Right lobe of liver (tissue), 6 donors: ENCODE data around the gene NUCKS1. TPM values are rescaled to one million over a fixed set of nuclear protein-coding genes. Genes with fewer than 3 reads are reported as not detected.

Experiments
- ATAC-seq, 4 donors: fragments of 200-7000 bp; cut with Tn5 transposase; one replicate each; pipeline ENCODE4 v1.9.1; 2020; ENCODE audit warnings: mild to moderate bottlenecking in 4 of 4, moderate library complexity in 4 of 4
- DNase-seq, 3 donors: peaks; one replicate each; pipeline ENCODE4 v3.0.0-alpha.2; 2020
- H3K27ac ChIP-seq, 3 donors: fragments of 200-600 bp; one replicate each; pipeline ENCODE4 v1.8.0; 2022
- H3K27me3 ChIP-seq, 2 donors: fragments of 200-600 bp; one replicate each; pipeline ENCODE4 v1.8.0; 2022
- H3K36me3 ChIP-seq, 4 donors: fragments of 200-600 bp; sonication (generic) in 1 of 4; one replicate each; pipeline versions ENCODE4 v1.5.1 to v1.8.0; 2017 to 2022; ENCODE audit warnings: control low read depth in 1 of 4
- H3K4me1 ChIP-seq, 4 donors: fragments of 200-600 bp; sonication (generic) in 1 of 4; one replicate each; pipeline versions ENCODE4 v1.5.1 to v1.8.0; 2017 to 2022; ENCODE audit warnings: control low read depth in 1 of 4
- H3K4me3 ChIP-seq, 3 donors: fragments of 200-600 bp; one replicate each; pipeline ENCODE4 v1.8.0; 2022
- H3K9me3 ChIP-seq, 4 donors: fragments of 200-600 bp; sonication (generic) in 1 of 4; one replicate each; pipeline versions ENCODE4 v1.5.1 to v1.8.0; 2017 to 2022; ENCODE audit warnings: control low read depth in 1 of 4
- POLR2A ChIP-seq: fragments of 450-650 bp; IDR thresholded peaks from one replicate; pipeline ENCODE4 v1.6.1; 2017; ENCODE audit warnings: antibody characterized with exemption, mild to moderate bottlenecking
- WGBS: methylation state at CpG from one replicate; pipeline ENCODE4 v1.1.6; 2018; ENCODE audit warnings: low coverage, low lambda C conversion rate; ENCODE audit not compliant: insufficient coverage; ENCODE audit errors: missing lambda C conversion rate; 5-methylcytosine and 5-hydroxymethylcytosine counted together
- intact Hi-C, 2 donors: fragments of 100-400 bp; cut with DNase I; formaldehyde crosslinking; loops; one replicate each; pipeline versions ENCODE4 v1.11.2 to v1.14.1; 2022
- small RNA-seq, 2 experiments: library from RNA; depleted of rRNA; stranded (forward); fragments of <200 nt; gene quantifications; one replicate each; pipeline ENCODE3, GENCODE V24; 2016
- total RNA-seq, 6 experiments: library from RNA; depleted of rRNA in 2 of 6; stranded (reverse); fragments of >200 nt in 2 of 6; fragmentation: NEBNext Ultra II Directional in 3 of 6; extraction: Animal tissue kit (Norgen Biotek cat#: 25700) in 3 of 6; gene quantifications; one replicate each; pipeline versions ENCODE4 v1.1.0 to v1.2.4, GENCODE V29; 2016 to 2023
- TF ChIP-seq, protein P1 (sequence below), 4 donors: fragments of 200-600 bp in 3 of 4; fragments of 450-650 bp in 1 of 4; IDR thresholded peaks; one replicate each; pipeline versions ENCODE4 v1.5.1 to v1.8.0; 2016 to 2022; ENCODE audit warnings: antibody characterized with exemption in 4 of 4, mild to moderate bottlenecking in 2 of 4
- donor health status: DM: no; HTN: yes; CAD: no.
- donor health status: DM: no; HTN: no; CAD: no.
- donor health status: DM: no; HTN: no; CAD: no.
- donor health status: DM: no; HTN: yes; CAD: no.
- donor health status: DM: no; HTN: yes; CAD: no.

NUCKS1 gene
- total RNA-seq, 6 experiments from 2014 or later = 32.8 to 91.1 (median 68.6) TPM

DNA sequence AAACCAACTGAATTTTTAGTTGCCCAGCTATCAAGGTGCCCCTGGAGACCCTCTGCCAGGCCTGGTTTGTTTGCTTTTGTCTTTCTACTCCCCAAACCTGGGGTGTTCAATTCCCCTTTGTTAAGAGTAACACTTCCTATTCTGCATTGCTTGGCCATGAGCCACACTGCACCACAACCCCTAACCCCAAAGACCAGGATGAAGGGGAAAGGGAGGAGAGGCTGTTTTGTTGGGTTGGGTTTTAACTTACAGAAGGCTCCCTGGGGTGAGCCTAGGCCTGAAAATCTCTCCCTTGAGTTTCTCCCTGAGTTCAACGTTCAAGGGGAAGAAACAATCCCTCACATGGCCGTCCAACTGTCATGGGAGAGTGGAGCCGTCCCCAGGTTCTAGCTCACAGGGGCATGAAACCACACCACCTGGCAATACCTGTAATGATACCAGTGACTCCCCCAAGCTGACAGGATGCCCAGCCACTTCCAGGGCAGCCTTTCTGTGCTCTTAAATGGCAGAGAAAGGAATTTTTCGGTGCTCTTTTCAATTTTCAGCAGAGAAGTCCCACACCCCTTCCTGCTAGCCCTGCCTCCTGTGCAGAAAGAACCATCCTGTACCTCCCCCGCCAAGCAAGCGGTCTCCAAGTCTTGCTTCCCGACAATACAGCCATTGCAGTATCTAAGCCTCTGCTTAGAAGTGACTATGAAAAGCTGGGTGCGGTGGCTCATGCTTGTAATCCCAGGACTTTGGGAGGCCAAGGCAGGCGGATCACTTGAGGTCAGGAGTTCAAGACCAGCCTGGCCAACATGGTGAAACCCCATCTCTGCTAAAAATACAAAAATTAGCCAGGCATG, 84.6 kb downstream of the NUCKS1 start:
- no peak for ATAC-seq
- TF ChIP-seq POLR2A = no peak
- TF ChIP-seq, protein P1, sequence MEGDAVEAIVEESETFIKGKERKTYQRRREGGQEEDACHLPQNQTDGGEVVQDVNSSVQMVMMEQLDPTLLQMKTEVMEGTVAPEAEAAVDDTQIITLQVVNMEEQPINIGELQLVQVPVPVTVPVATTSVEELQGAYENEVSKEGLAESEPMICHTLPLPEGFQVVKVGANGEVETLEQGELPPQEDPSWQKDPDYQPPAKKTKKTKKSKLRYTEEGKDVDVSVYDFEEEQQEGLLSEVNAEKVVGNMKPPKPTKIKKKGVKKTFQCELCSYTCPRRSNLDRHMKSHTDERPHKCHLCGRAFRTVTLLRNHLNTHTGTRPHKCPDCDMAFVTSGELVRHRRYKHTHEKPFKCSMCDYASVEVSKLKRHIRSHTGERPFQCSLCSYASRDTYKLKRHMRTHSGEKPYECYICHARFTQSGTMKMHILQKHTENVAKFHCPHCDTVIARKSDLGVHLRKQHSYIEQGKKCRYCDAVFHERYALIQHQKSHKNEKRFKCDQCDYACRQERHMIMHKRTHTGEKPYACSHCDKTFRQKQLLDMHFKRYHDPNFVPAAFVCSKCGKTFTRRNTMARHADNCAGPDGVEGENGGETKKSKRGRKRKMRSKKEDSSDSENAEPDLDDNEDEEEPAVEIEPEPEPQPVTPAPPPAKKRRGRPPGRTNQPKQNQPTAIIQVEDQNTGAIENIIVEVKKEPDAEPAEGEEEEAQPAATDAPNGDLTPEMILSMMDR (IDR thresholded peaks at IDR 0.05) = no peak
- H3K9me3 ChIP-seq = no peaks in the 10 kb centered on the region
- peaks cover 0 to 82% (median 28%) of the 10 kb centered on the region in 4 donors for H3K4me1 ChIP-seq
- peak overlapping the region in 1 of 3 donors; percentile 20 for H3K4me3 ChIP-seq
- peaks cover 0 to 32% (median 0%) of the 10 kb centered on the region in 4 donors for H3K36me3 ChIP-seq
- intact Hi-C loops = loop anchor here in 1 of 2 donors (10.0 kb wide), 2 partner anchors 49 to 319 kb away; no protein-coding TSS in a partner anchor
- H3K27me3 ChIP-seq = no peaks in the 10 kb centered on the region
- WGBS = 61% methylated on average over 5 of the region's 9 CpGs
- DNase-seq = no peak
- H3K27ac ChIP-seq = peak overlapping the region; percentile 34 to 61 (median 52)

DNA sequence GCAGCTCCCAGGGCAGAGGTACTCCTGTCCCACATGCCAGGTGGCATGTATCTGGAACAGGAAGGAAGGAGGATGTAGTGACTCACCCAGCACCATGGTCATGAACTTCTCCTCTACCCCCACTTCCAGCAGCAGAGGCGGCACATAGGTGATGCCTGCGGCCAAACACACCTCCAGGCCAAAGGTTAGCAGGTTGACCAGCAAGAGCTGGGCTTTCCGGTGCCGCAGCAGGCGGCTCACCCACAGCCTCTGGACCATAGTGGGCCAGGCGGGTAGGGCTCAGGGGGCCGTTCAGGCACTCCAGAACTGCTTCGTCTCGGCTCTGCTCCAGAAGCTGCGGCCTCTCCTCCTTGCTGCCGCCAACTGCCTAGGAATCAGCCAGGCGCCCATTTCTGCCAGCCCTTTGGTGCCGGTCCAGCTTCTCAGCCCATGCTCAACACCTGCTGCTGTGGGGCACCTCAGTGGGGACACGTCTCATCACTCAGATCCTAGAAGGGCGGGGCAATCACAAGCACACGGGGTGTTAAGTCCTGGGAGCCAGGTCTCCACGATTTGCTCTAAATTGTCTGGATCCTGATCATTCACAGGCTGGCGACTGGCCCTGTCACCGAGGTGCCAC, 85.5 kb downstream of the NUCKS1 start:
- H3K4me1 ChIP-seq = peaks cover 0 to 80% (median 24%) of the 10 kb centered on the region in 4 donors
- H3K4me3 ChIP-seq = peak overlapping the region; percentile 1 to 24 (median 20)
- H3K27me3 ChIP-seq = no peaks in the 10 kb centered on the region
- ATAC-seq (peak; percentile 77 to 87 (median 84)), DNase-seq (peak; percentile 85 to 89 (median 88))
- H3K36me3 ChIP-seq = peaks cover 0 to 32% (median 0%) of the 10 kb centered on the region in 4 donors
- peak overlapping the region; percentile 34 to 69 (median 52) for H3K27ac ChIP-seq
- peak; percentile 86 for TF ChIP-seq POLR2A
- TF ChIP-seq, protein P1 (IDR thresholded peaks at IDR 0.05) = no peak
- intact Hi-C loops = loop anchor here in 1 of 2 donors (10.0 kb wide), 2 partner anchors 50 to 320 kb away; no protein-coding TSS in a partner anchor
- WGBS = 13% methylated on average over 8 of the region's 19 CpGs
- no peaks in the 10 kb centered on the region for H3K9me3 ChIP-seq

DNA sequence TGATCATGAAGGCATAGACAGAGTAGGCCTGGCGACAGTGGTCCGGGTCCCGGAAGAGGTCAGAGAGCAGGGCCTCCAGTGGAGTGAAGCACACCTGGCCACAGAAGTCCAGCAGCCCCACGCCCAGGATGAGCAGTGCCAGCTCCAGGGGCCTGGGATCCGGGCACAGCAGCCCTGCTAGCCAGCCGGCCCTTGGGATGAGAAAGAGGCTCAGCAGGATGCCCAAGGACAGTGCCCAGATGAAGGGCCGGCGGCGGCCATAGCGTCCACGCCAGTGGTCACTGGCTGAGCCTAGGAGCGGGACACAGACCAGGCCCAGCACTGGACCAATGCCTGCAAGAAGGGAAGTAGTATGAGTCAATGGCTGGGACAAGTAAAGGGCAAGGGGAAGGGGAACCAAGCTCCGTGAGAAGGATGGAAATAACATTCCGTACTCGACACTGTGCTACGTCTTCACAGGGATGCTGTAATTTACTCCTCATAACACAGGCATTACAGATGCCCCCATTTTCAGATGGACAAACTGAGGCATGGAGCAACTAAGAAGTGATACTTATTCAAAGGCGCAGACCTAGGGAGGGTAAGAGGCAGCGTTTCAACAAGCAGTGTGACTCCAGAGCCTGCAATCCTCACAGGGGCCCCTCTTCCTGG, 86.6 kb downstream of the NUCKS1 start:
- Histone ChIP-seq H3K36me3 (peaks cover 0 to 40% (median 0%) of the 10 kb centered on the region in 4 donors), H3K9me3 (no peaks in the 10 kb centered on the region), H3K4me1 (peaks cover 0 to 80% (median 21%) of the 10 kb centered on the region in 4 donors), H3K27me3 (no peaks in the 10 kb centered on the region), H3K4me3 (peak overlapping the region in 1 of 3 donors; percentile 1), H3K27ac (peak overlapping the region in 2 of 3 donors; percentile 52 to 69)
- intact Hi-C loops = loop anchor here in 1 of 2 donors (10.0 kb wide), 2 partner anchors 51 to 321 kb away; no protein-coding TSS in a partner anchor
- ATAC-seq = no peak
- TF ChIP-seq, protein P1 (IDR thresholded peaks at IDR 0.05) = no peak
- no peak for TF ChIP-seq POLR2A
- DNase-seq = no peak
- WGBS = 77% methylated on average over 4 of the region's 18 CpGs

Small RNA genes within 50 kb of the gene (small RNA-seq; reads per million reads assigned to genes)
- gene RF00017 = 0 reads per million in 2 experiments
- 0 reads per million in 2 experiments for gene RF00139

Other genes starting within 250 kb of the NUCKS1 start
- 10 to 100 TPM in 3 of 6 experiments, 1 to 10 TPM in 3; 6.3 to 22.3 (median 9.7) TPM for gene CDK18, start 245.5 kb downstream of the NUCKS1 start, total RNA-seq
- gene ELK4, start 118.2 kb downstream of the NUCKS1 start, total RNA-seq = 10 to 100 TPM; 15.1 to 39.2 (median 26.9) TPM
- gene SLC45A3, start 69.7 kb downstream of the NUCKS1 start, total RNA-seq = 10 to 100 TPM in 2 of 6 experiments, 1 to 10 TPM in 4; 6.9 to 27.0 (median 7.9) TPM
- 10 to 100 TPM; 16.4 to 26.8 (median 21.2) TPM for gene RAB29, start 25.3 kb upstream of the NUCKS1 start, total RNA-seq
- 1 to 10 TPM; 3.4 to 6.4 (median 4.6) TPM for gene SLC41A1, start 63.0 kb upstream of the NUCKS1 start, total RNA-seq
- gene PM20D1, start 100.0 kb upstream of the NUCKS1 start, total RNA-seq = under 1 TPM in 4 of 6 experiments, not detected in 2; 0.12 to 0.42 (median 0.15) TPM
- gene SLC26A9, start 193.3 kb upstream of the NUCKS1 start, total RNA-seq = under 1 TPM in 1 of 6 experiments, not detected in 5; 0.09 TPM